NCI-H460 (cell line): ENCODE measurements around the gene CASTOR1. TPM values are rescaled to one million over a fixed set of nuclear protein-coding genes. Genes with fewer than 3 reads are reported as not detected.

Experiments used
- DNase-seq: peaks from one replicate; pipeline ENCODE4 v3.0.0-alpha.2; 2016; ENCODE audit warnings: low read depth; ENCODE audit errors: extremely low read depth
- total RNA-seq: library from RNA; depleted of rRNA; stranded (reverse); fragments of >200 nt; shearing (Covaris generic); gene quantifications from 2 replicates; pipeline ENCODE4 v1.2.3, GENCODE V29; 2014

The CASTOR1 gene
- total RNA-seq, 1 experiment from 2014 or later: 11.1 TPM

DNA sequence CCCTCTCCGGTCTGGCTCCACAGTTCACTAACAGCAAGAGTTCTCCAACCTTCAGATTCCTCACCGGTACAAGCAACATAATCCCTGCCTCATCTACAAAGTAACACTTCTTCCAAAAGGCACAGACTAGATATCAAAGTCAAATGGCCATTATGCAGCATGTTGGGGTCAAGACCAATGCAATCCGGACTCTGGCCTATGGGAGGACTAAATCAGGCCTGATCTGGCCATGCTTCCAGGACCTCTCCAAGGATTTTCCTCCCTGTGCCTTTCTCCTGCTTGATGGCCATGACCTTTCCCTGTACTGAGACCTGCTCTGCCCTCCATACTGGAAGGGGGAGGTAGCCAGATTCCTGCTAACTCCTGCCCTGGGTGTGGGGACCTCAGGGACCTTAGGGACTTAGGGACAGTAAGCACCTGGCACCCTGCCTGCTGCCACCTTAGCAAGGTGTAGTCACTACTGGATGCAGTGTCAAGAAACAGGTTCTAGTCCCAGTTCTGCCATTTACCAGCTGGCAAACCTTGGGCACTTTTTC lies 30.8 kb upstream of the CASTOR1 start:
- DNase-seq: no peak

DNA sequence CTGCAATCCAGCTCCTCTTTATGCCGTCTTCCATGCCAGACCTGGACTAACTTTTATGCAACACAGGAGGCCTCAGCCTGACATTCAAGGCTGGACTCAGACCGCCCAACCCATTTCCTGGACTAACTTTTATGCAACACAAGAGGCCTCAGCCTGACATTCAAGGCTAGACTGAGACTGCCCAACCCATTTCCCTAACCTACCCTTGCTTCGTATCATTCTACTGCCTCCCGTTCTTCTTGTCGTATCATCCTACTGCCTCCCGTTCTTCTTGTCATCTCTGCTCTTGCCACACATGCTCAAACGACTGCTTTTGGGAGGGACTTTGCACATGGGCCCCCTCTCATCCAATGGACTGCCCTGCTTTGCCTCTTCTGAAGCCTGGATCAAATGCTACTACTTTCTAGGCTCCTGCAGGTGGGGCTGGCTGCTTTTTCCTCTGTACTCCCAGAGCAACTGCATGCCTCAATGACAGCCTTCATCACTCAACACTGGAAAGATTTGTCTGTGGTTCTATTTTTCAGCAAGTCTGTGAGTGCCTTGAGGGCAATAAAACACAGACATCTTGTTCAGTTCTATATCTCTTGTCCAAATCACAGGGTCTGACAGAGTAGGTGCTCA lies 29.6 kb upstream of the CASTOR1 start:
- no peak for DNase-seq

DNA sequence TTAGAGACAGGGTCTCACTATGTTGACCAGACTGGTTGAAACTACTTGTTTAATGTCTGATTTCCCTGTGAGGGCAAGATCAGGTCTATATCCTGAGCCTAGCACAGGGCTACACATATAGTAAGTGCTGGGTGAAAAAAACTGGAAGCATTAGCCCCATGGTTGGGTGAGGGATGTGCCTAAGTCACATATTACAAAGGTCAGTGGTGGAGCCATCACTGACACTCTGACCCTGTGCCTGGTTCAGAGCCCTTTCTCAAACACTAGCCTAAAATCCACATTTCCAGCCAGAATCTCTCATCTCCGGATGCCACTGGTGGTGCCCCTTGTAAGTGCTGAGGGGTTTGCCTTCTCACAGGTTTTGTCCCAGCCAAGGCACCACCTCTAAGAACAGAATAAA lies 28.5 kb upstream of the CASTOR1 start:
- DNase-seq: no peak

DNA sequence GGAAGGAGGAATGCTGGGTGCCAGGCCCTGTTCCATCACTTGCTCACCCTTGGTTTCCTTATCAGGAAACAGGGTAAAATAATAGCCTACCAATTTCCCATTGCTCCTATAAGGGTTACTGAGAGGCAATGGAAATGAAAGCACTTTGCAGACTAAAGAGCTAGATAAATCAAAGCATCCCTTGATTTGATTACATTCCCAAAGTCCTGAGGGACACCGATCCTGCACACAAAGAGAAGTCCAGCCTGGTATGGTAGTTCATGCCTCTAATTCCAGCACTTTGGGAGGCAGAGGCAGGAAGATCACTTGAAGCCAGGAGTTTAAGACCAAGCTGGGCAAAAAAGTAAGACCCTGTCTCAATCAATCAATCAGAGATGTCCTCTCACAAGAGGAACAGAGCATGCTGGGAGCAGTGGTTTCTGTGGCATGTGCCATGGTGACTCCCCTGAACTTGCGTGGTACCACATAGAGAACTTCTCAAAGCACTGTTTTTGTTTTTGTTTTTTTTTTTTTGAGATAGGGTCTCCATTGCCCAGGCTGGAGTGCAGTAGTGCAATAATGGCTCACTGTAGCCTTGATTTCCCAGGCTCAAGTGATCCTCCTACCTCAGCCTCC lies 26.8 kb upstream of the CASTOR1 start:
- no peak for DNase-seq

DNA sequence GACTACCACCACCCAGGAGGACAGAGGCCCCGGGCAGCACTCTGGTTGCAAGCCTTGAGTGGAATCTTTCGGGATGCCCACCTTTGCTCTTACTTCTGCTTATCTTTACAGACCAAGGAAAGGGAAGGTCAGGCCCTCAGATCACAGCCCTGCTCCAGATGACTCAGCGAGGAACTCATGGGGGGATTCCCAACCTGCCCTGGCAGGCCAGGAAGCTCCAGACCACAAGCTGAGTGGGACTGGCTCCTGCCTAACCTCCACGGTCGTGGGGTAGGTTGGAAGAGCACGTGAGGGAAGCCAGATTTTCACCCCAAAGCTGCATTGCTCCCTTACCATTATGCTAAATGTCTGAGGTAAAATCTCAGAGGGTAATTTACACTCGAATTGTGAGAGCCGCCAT lies 25.6 kb upstream of the CASTOR1 start:
- DNase-seq: no peak

DNA sequence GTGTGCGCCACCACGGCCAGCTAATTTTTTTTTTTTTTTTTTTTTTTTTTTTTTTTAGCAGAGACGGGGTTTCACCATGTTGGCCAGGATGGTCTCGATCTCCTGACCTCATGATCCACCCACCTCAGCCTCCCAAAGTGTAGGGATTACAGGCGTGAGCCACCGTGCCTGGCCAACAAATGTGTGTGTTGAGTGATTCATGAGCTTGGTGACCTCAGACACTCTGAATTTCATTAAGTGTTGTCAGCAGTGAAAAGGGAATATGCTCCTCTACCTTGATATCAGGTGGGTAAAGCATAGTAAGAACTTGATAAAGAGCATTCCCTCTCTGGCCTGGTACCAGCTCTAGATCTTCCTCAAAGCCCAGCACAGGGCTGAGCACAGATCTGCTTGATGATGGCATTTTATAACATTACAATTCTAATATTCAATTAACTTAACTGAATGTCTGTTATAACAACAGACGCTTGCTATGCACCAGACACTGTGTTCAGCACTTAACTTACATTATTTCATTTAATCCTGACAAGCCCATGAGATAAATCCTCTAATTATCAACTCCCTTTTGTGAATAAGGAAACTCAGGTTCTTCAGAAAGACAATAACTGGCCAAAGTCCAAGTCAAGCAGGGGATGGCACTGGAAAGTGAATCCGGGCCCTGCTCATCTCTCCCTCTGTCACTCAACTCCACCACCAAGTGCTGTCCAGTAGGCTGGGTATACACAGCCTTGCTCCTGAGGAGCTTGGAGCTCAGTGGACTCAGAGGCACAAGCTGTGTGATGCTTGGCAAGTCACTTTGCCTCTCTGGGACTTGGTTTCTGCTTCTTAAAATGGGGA lies 24.4 kb upstream of the CASTOR1 start:
- no peak for DNase-seq

DNA sequence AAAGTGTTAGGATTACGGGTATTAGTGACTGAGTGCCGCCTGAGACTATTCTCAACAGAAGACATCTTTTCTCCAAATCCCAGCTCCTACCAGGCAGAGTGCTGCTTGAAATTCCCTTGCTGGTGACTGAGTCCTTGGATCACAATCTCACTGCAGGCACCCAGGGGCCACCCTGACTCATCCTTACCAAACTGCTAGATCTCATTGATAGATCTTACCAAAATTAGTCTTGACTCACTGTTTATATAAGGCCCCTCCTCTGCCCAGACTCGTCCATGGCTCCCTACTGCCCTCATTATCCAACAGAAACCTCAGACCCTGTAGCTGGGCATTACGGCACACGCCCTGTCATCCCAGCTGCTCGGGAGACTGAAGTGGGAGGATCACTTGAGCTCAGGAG lies 22.7 kb upstream of the CASTOR1 start:
- DNase-seq: no peak

DNA sequence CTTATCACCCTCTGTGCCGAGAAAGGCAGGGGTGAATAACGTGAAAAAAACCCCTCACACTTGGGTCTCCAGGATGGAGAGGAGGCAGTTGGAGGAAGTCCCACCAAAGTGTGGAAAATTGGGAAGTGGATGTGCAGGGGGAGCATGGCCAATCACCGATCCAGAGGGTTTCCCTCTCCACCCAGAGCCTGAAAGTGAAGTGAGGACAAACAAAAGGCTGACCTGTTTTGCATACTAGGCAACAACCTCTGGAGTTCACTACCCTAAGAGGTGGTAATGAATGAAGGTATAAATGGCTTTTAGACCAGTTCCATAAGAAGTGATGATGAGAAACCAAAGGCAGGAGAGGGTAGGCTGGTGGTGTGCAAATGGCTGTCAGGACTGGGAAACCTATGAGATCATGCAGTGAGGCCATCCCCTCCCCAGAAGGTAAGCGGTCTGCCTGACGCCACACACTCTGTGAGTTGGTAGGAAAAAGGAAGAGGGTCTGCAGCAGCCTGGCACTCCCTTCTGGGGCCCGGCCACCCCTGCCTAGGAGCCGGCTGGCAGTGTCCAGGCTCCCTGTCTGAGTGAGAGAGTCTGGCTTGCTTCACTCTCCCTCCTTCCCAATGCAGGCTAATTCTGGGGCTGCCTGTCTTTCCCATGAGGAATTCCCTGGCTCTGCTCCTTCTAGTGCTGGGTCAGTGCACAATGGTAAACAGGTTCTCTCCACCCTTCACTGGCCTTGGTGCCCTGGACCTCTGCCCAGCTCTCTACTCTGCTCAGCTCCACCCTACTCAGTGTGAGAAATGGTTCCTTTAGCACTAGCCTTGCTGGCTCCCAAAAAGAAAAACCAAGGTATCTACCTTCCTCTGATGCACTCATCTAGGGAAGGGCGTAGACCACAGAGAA lies 21.8 kb upstream of the CASTOR1 start:
- no peak for DNase-seq

DNA sequence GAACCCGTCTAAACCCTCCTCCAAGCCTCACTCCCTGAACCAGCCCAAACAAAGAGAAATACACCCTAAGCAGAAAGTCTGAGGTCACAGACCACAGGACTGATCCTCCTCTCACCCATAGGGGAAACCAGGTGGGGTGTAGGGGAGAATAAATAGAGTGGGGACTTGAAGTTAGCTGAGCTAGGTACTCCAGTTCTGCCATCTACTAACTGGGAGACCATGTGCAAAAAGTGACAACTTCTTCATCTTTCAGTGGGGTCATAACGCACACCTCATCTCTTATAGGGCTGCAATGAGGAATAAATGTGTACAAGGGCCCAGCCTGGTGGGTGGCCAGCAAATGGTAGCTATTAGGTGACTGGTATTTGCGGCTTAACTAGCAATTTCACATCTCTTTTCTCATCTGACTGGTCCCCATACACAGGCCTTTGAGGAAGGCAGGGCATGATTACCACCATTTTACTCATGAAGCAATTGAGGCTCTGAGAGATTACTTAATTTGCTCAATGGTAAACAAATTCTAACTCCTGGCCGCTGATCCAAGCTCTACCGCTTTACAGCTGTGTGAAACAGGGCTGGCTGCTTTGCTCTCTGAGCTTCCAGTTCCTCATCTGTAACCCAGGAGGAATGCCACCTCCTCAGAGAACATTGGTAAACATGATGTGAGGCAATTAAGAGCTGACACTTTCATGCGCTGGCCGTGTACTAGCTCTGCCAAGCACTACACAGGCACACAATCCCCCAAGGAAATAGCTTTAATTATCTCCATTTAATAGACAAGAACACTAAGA lies 20.8 kb upstream of the CASTOR1 start:
- DNase-seq: no peak

DNA sequence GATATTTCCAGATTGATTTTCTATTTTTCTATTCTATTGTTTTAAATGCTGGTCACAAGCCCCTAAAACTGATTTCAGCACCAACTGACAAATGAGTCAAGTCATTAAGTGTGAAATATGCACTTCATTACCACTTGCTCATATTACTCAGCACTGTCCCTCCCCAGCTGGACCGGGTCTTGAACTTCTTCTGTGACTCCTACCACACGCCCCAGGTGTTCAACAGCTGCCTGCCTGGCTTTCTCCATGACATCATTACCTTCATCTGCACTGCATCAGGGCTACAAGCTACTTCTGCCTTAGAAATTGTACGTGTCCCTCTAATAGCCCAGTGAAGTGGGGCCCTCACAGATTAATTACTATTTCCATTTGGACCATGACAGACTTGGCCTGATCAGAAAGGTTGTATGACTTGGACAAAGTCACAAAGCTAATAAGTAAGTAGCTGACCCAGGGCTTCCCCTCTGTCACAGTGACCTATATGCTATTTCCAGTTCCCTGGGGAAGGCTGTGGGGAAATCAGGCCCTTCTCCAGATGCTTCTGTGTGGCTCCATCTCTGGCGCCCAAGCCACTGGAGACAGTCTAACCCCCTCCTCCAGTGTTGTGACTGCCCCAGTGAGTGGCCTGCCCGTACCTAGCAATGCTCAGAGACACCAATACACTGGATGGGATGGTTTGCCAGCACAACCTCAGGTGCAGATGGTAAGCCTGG lies 19.4 kb upstream of the CASTOR1 start:
- no peak for DNase-seq

DNA sequence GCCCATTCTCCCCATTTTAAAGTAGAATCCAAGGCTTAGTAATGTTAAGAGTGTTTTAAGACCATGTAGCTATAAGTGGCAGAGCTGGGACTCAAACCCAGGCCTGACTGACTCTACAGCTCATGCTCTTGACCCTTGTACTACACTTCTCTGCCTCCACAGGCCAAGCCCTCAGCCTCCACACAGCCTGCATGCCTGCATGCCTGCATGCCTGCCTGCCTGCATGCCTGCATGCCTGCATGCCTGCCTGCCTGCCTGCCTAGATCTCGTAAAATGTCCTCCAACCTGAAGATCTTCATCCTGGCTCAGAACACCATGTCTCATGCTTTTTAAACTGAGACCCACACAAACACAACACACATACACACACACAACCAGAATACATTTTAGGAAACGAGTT lies 18.8 kb upstream of the CASTOR1 start:
- DNase-seq: no peak

DNA sequence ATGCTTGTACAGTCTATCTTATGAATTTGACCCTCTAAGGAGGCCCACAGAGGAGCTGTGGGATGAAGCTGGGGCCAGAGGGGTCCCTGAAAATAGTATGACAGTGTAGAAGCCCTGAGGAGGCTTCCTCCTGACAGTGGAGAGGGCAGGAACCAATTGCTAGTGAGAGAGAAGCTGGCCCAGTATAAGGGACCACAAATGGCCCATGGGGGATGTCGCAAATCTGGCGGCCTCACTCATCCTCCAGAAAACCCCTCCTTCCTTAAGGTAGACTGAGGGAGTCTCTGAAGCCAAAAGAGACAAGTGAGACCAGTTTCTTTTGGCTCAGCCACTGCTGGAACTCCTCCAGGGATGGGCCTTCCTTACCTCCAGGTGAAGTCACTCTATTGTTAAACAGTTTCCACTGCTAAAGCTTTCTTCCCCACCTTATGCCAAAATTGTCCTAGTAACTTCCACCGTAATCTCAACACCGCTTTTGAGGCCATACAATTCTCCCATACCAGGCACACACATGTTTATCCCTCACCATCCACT lies 17.8 kb upstream of the CASTOR1 start:
- DNase-seq: no peak

DNA sequence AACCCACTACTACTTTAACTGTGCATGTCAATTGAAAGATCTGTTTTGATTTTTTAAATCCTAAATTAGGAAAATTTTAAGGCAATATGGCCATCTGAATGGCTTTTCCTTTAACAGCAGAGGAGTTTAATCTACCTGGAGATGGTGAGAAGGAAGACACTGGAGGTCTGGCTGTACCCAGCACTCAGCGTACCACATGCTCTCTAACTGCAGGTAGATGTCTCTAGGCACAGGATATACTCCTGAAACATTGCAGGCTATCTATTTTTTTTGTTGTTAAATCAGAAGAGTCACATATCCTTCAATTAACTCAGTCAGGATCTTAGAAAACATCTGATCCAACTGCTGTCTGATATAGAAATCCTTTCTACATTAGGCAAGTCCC lies 17.3 kb upstream of the CASTOR1 start:
- DNase-seq: no peak

DNA sequence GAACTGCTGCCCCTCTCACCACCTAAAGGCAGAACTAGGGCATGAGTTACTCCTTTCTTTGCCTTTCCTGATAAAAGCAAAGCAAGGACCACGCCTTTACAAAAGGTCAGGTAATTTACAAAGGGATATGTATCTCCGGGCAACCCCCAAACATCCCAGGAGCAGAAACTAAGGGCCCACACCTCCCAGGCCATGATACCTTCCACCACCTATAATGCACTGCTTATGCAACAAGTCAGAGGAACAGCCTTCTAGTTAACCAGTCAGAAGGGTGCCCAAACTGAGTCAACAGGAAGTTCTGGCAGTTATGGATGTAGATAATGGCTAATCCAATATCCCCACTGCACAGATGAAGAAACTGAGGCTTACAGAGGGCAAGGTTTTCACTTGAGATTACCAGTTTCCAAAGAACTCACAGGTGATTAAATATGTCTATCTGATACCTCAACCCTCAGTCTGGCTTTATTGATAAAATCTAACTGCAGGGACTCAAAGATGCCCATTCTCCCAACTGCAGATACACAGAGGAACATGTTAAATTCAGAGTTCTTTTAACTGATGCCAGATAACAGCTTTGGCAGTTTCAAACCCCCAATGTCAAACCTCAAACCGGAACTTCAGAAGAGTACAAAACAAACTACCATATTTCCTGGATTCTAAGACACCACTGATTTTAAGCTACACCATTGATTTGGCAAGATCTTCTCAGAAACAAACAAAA lies 16.8 kb upstream of the CASTOR1 start:
- DNase-seq: no peak

DNA sequence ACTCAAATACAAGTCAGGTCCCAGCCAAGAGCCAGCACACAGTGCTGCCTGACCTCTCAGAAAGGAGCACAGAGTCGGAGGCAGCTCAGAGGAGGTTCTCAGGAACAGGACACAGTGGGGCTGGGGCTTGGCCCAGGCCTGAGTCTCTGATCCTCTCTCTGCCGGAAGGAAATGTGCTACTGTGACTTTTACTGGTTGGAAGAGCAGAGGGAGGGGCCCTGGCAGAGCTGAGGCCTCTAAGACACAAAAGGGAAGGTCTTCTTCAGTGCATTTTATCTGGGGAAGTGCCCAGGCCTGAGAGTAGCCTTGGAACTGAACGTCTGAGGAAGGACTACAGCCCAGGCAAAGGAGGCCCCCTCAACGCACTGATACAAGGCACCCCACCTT lies 16.2 kb upstream of the CASTOR1 start:
- no peak for DNase-seq

DNA sequence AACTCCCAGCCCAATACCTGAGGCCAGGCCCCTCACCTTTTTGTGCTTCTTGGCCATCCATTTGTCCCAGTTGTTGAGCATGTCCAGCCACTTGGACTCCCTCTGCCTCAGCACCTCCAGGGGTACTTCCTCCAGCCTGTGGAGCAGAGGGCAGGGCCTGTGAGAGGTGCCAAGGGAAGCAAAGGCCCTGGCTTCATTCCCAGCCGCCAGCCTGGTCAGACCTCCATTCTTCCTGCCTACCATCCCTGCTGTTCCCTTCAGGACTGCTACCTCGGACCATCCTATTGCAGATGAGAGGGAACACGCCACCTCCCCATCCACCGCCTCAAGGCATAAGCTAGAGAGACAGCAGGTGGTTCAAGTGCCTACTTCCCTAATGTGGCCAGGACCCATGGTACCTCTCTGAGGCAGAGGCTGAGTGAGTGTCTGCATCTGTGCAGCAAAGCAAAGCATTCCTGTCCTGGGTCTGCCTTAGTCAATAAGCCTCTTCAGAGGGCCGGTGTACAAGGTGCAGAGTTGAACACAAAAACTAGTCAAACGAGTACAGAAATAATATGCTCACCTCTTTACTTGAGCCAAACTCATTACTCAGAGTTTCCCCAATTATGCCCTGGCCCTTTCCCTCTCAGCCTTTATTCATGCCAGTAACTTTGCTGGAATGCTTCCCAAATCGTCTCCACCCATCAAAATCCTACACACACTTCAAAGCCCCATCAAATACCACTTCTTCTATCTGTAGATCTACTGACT lies 15.4 kb upstream of the CASTOR1 start:
- no peak for DNase-seq

DNA sequence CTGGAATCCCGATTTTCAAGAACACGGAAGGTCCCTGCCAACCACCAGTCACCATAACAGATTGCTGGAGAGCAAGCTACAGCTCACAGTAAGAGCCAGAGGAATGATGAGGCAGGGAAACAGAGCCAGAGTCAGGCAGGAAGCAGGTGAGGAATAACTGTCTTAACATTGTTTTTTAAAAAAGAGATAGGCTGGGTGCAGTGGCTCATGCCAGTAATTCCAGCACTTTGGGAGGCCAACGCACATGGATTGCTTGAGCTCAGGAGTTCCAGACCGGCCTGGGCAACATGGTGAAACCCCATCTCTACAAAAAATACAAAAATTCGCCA lies 13.5 kb upstream of the CASTOR1 start:
- DNase-seq: no peak
